Keratinocyte (primary cell): ENCODE data around the gene BNIP5.

Source experiments
- EZH2 ChIP-seq: IDR thresholded peaks from one replicate; pipeline ENCODE4 v1.6.1; 2012; ENCODE audit warnings: inconsistent platforms, mild to moderate bottlenecking, low read length, moderate library complexity
- TF ChIP-seq, protein P1 (sequence below), 3 experiments: IDR thresholded peaks in 1 of 3; conservative IDR thresholded peaks in 1 of 3; optimal IDR thresholded peaks in 1 of 3; 2 replicates in 2 of 3; 3 replicates in 1 of 3; pipeline versions ENCODE3 to v1.5.1; 2011; ENCODE audit warnings: low read length in 3 of 3, mild to moderate bottlenecking in 3 of 3, moderate library complexity in 2 of 3, control low read depth in 1 of 3, inconsistent platforms in 1 of 3; ENCODE audit not compliant: insufficient read depth in 2 of 3; ENCODE audit errors: extremely low read depth in 1 of 3

DNA sequence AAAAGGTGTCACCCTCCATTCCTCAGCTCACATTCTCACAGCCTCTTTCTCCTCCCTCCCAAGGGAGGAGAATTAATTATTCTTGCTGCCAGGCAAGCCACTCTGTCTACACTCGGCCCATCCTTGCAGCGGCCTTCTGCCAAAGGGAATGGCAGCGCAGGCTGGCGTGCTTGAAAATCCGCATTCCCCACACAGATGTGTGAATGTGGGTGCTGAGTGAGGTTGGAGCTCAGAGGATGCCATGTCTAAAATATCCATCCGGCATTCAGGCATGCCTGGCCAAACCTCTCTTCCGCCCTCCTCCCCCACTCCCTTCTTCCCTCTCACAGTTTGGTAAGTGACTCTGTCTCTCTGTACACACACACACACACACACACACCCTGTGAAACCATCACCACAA is 39.2 kb downstream of the BNIP5 start:
- TF ChIP-seq, protein P1, sequence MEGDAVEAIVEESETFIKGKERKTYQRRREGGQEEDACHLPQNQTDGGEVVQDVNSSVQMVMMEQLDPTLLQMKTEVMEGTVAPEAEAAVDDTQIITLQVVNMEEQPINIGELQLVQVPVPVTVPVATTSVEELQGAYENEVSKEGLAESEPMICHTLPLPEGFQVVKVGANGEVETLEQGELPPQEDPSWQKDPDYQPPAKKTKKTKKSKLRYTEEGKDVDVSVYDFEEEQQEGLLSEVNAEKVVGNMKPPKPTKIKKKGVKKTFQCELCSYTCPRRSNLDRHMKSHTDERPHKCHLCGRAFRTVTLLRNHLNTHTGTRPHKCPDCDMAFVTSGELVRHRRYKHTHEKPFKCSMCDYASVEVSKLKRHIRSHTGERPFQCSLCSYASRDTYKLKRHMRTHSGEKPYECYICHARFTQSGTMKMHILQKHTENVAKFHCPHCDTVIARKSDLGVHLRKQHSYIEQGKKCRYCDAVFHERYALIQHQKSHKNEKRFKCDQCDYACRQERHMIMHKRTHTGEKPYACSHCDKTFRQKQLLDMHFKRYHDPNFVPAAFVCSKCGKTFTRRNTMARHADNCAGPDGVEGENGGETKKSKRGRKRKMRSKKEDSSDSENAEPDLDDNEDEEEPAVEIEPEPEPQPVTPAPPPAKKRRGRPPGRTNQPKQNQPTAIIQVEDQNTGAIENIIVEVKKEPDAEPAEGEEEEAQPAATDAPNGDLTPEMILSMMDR (optimal IDR thresholded peaks at IDR 0.05 in 1 of 3, IDR thresholded peaks at IDR 0.05 in 1 of 3, conservative IDR thresholded peaks at IDR 0.05 in 1 of 3; ENCODE audit: extremely low read depth in 1 of 3, insufficient read depth in 2 of 3, low read length in 3 of 3), result no peak
- TF ChIP-seq EZH2, result no peak
